Fibroblast of lung (primary cell): ENCODE results near the gene RCAN1.
A peak's percentile ranks its signal among the peaks of the same experiment; 100 is the strongest.

Experiments
- CTCF ChIP-seq, 2 donors: IDR thresholded peaks in 1 of 2; conservative IDR thresholded peaks in 1 of 2; 1 replicate in 1 of 2; 2 replicates in 1 of 2; pipeline ENCODE4 v1.5.1; 2011 to 2012; ENCODE audit warnings: low read length in 2 of 2, control low read depth in 1 of 2, inconsistent platforms in 1 of 2, low read depth in 1 of 2, mild to moderate bottlenecking in 1 of 2
- EZH2 ChIP-seq: IDR thresholded peaks from 2 replicates; pipeline ENCODE4 v1.5.1; 2012; ENCODE audit warnings: low read length, control low read depth, mild to moderate bottlenecking; ENCODE audit errors: missing control alignments

- peak in 1 of 2 donors; percentile 11 for TF ChIP-seq CTCF (conservative IDR thresholded peaks at IDR 0.05 in 1 of 2, IDR thresholded peaks at IDR 0.05 in 1 of 2; ENCODE audit: low read depth in 1 of 2, low read length in 2 of 2)
- TF ChIP-seq EZH2: no peak
Observed at GRCh38 chr21:34517491-34518245, 97.2 kb downstream of the RCAN1 start.
